MV-4-11 (cell line): ENCODE measurements around the gene ICE1.
"Not testable (repeated sequence)": the region's sequence is repeated elsewhere in the genome, so short reads cannot be mapped to it uniquely, and the experiment has no call there.

Experiments
- DNase-seq: peaks from one replicate; lab custom pipeline; 2025; lab: John Stamatoyannopoulos, UW

ICE1 gene

GRCh38 chr5:5453131-5453530 lies 30.7 kb downstream of the ICE1 start:
- no peak for DNase-seq

GRCh38 chr5:5454391-5454790 lies 31.9 kb downstream of the ICE1 start:
- no peak for DNase-seq

GRCh38 chr5:5456858-5457257 lies 34.4 kb downstream of the ICE1 start:
- DNase-seq: no peak

GRCh38 chr5:5460311-5460710 lies 37.8 kb downstream of the ICE1 start:
- DNase-seq: no peak

- no peak for DNase-seq
Measured at GRCh38 chr5:5461012-5461411, 38.5 kb downstream of the ICE1 start.

GRCh38 chr5:5464036-5464715 lies 41.7 kb downstream of the ICE1 start:
- no peak for DNase-seq

- no peak for DNase-seq
Measured at GRCh38 chr5:5466227-5466626, 43.8 kb downstream of the ICE1 start.

GRCh38 chr5:5467737-5468136 lies 45.3 kb downstream of the ICE1 start:
- DNase-seq: no peak

- DNase-seq: no peak
Measured at GRCh38 chr5:5470933-5471332, 48.5 kb downstream of the ICE1 start.

GRCh38 chr5:5473226-5473625 lies 50.7 kb downstream of the ICE1 start:
- DNase-seq: no peak

GRCh38 chr5:5474961-5475360 lies 52.5 kb downstream of the ICE1 start:
- no peak for DNase-seq

- DNase-seq: no peak
Measured at GRCh38 chr5:5475975-5476374, 53.5 kb downstream of the ICE1 start.

GRCh38 chr5:5479578-5479977 lies 57.1 kb downstream of the ICE1 start:
- not testable (repeated sequence) for DNase-seq

- DNase-seq: peak; percentile 59
Measured at GRCh38 chr5:5480481-5481111, 58.1 kb downstream of the ICE1 start.

GRCh38 chr5:5481206-5481605 lies 58.7 kb downstream of the ICE1 start:
- DNase-seq: peak; percentile 54

- DNase-seq: no peak
Measured at GRCh38 chr5:5481633-5482032, 59.2 kb downstream of the ICE1 start.

- DNase-seq: no peak
Measured at GRCh38 chr5:5483350-5483749, 60.9 kb downstream of the ICE1 start.

GRCh38 chr5:5483880-5484598 lies 61.6 kb downstream of the ICE1 start:
- no peak for DNase-seq

- DNase-seq: no peak
Measured at GRCh38 chr5:5486122-5486521, 63.6 kb downstream of the ICE1 start.

- DNase-seq: no peak
Measured at GRCh38 chr5:5487585-5488360, 65.3 kb downstream of the ICE1 start.

- DNase-seq: no peak
Measured at GRCh38 chr5:5490774-5491347, 68.4 kb downstream of the ICE1 start.
